Activated CD4-positive, alpha-beta memory T cell treated with anti-CD3 and anti-CD28 coated beads for 36 hours (primary cell): ENCODE measurements around the gene BTBD9. TPM values are rescaled to one million over a fixed set of nuclear protein-coding genes. Genes with fewer than 3 reads are reported as not detected.

Experiments
- CTCF ChIA-PET: fragments of 350-600 bp; sonication (Branson Sonifier 250); formaldehyde crosslinking; loops from one replicate; lab custom pipeline; 2021; ENCODE audit warnings: antibody characterized with exemption, inconsistent platforms; lab: Charles Lee
- POLR2A ChIA-PET: fragments of 350-600 bp; sonication (Branson Sonifier 250); formaldehyde crosslinking; loops from one replicate; lab custom pipeline; 2021; ENCODE audit warnings: antibody characterized with exemption; lab: Charles Lee
- DNase-seq: peaks from one replicate; pipeline ENCODE4 v3.0.0-alpha.2; 2020
- H3K27ac Mint-ChIP-seq: one replicate; pipeline ENCODE4 v1.8.0; 2021; ENCODE audit warnings: mixed read lengths
- H3K27me3 Mint-ChIP-seq: one replicate; pipeline ENCODE4 v1.8.0; 2021; ENCODE audit warnings: mixed read lengths
- H3K36me3 Mint-ChIP-seq: one replicate; pipeline ENCODE4 v1.8.0; 2021; ENCODE audit warnings: mixed read lengths
- H3K4me1 Mint-ChIP-seq: one replicate; pipeline ENCODE4 v1.8.0; 2021; ENCODE audit warnings: low read depth, mixed read lengths
- H3K4me3 Mint-ChIP-seq: one replicate; pipeline ENCODE4 v1.8.0; 2021; ENCODE audit warnings: mild to moderate bottlenecking, mixed read lengths
- H3K9me3 Mint-ChIP-seq: one replicate; pipeline ENCODE4 v1.8.0; 2021; ENCODE audit warnings: mixed read lengths
- intact Hi-C: fragments of 100-400 bp; cut with micrococcal nuclease; formaldehyde crosslinking; loops from one replicate; pipeline ENCODE4 v1.15.1; 2023
- total RNA-seq, 2 experiments: library from RNA; stranded (reverse); gene quantifications; one replicate each; pipeline ENCODE4 v1.2.3, GENCODE V29; 2021

Gene BTBD9
- total RNA-seq, 2 experiments from 2014 or later: 14.4 to 14.6 TPM

- peaks cover 3% of the 10 kb centered on the region for H3K4me1 Mint-ChIP-seq
- CTCF ChIA-PET: no interaction called here
These were observed 391.1 kb downstream of the BTBD9 start for GRCh38 chr6:38248500-38249234.

GRCh38 chr6:38245295-38245694 is 394.4 kb downstream of the BTBD9 start:
- Mint-ChIP-seq H3K4me3 (no peak overlapping the region), H3K4me1 (peaks cover 3% of the 10 kb centered on the region), H3K9me3 (no peaks in the 10 kb centered on the region), H3K36me3 (peaks cover 11% of the 10 kb centered on the region), H3K27me3 (no peaks in the 10 kb centered on the region), H3K27ac (no peak overlapping the region)
- no peak for DNase-seq
- intact Hi-C loops: no loop called here
- POLR2A ChIA-PET: no interaction called here
- CTCF ChIA-PET: no interaction called here

More at GRCh38 chr6:38248500-38249234, 391.1 kb downstream of the BTBD9 start:
- no peaks in the 10 kb centered on the region for H3K27me3 Mint-ChIP-seq
- intact Hi-C loops: no loop called here
- no peak overlapping the region for H3K4me3 Mint-ChIP-seq
- no peak overlapping the region for H3K27ac Mint-ChIP-seq
- H3K9me3 Mint-ChIP-seq: no peaks in the 10 kb centered on the region
- H3K36me3 Mint-ChIP-seq: peaks cover 9% of the 10 kb centered on the region
- no peak for DNase-seq
- POLR2A ChIA-PET: no interaction called here

GRCh38 chr6:38244869-38245268 is 394.9 kb downstream of the BTBD9 start:
- H3K4me1 Mint-ChIP-seq: peaks cover 3% of the 10 kb centered on the region

GRCh38 chr6:38241200-38241871 is 398.4 kb downstream of the BTBD9 start:
- no peak for DNase-seq
- Mint-ChIP-seq H3K4me3 (no peak overlapping the region), H3K36me3 (peaks cover 14% of the 10 kb centered on the region), H3K27me3 (no peaks in the 10 kb centered on the region), H3K9me3 (no peaks in the 10 kb centered on the region), H3K4me1 (no peaks in the 10 kb centered on the region), H3K27ac (no peak overlapping the region)
- CTCF ChIA-PET: interaction anchor here (0.6 kb wide), 1 partner anchor 27 kb away, joined by 4 read pairs; no protein-coding TSS in a partner anchor
- POLR2A ChIA-PET: no interaction called here
- intact Hi-C loops: no loop called here

More at GRCh38 chr6:38244869-38245268, 394.9 kb downstream of the BTBD9 start:
- DNase-seq: no peak
- ChIA-PET CTCF (no interaction called here), POLR2A (no interaction called here)
- Mint-ChIP-seq H3K36me3 (peaks cover 11% of the 10 kb centered on the region), H3K27ac (no peak overlapping the region), H3K27me3 (no peaks in the 10 kb centered on the region), H3K9me3 (no peaks in the 10 kb centered on the region), H3K4me3 (no peak overlapping the region)
- intact Hi-C loops: no loop called here

GRCh38 chr6:38239719-38240451 is 399.8 kb downstream of the BTBD9 start:
- Mint-ChIP-seq H3K4me1 (no peaks in the 10 kb centered on the region), H3K27ac (no peak overlapping the region), H3K36me3 (peaks cover 9% of the 10 kb centered on the region), H3K27me3 (no peaks in the 10 kb centered on the region), H3K4me3 (no peak overlapping the region), H3K9me3 (no peaks in the 10 kb centered on the region)
- DNase-seq: no peak
- intact Hi-C loops: no loop called here
- ChIA-PET POLR2A (no interaction called here), CTCF (no interaction called here)

GRCh38 chr6:38236631-38237030 is 403.1 kb downstream of the BTBD9 start:
- Mint-ChIP-seq H3K27me3 (no peaks in the 10 kb centered on the region), H3K36me3 (peaks cover 4% of the 10 kb centered on the region), H3K27ac (no peak overlapping the region), H3K9me3 (no peaks in the 10 kb centered on the region), H3K4me1 (no peaks in the 10 kb centered on the region), H3K4me3 (no peak overlapping the region)
- POLR2A ChIA-PET: no interaction called here
- CTCF ChIA-PET: no interaction called here
- DNase-seq: no peak
- intact Hi-C loops: no loop called here

- intact Hi-C loops: no loop called here
- Mint-ChIP-seq H3K4me3 (no peak overlapping the region), H3K27me3 (no peaks in the 10 kb centered on the region), H3K36me3 (peaks cover 3% of the 10 kb centered on the region), H3K4me1 (no peaks in the 10 kb centered on the region), H3K9me3 (no peaks in the 10 kb centered on the region), H3K27ac (no peak overlapping the region)
- ChIA-PET POLR2A (no interaction called here), CTCF (no interaction called here)
- DNase-seq: no peak
These were observed 404.6 kb downstream of the BTBD9 start for GRCh38 chr6:38234934-38235682.

- intact Hi-C loops: no loop called here
- H3K27me3 Mint-ChIP-seq: no peaks in the 10 kb centered on the region
- no peaks in the 10 kb centered on the region for H3K4me1 Mint-ChIP-seq
- peaks cover 3% of the 10 kb centered on the region for H3K36me3 Mint-ChIP-seq
- H3K9me3 Mint-ChIP-seq: no peaks in the 10 kb centered on the region
- no peak for DNase-seq
- no peak overlapping the region for H3K4me3 Mint-ChIP-seq
- CTCF ChIA-PET: no interaction called here
- POLR2A ChIA-PET: no interaction called here
- no peak overlapping the region for H3K27ac Mint-ChIP-seq
These were observed 405.6 kb downstream of the BTBD9 start for GRCh38 chr6:38234141-38234540.

- Mint-ChIP-seq H3K4me1 (no peaks in the 10 kb centered on the region), H3K4me3 (no peak overlapping the region), H3K9me3 (no peaks in the 10 kb centered on the region), H3K36me3 (peaks cover 3% of the 10 kb centered on the region), H3K27me3 (no peaks in the 10 kb centered on the region), H3K27ac (no peak overlapping the region)
- CTCF ChIA-PET: no interaction called here
- no peak for DNase-seq
- POLR2A ChIA-PET: no interaction called here
- intact Hi-C loops: no loop called here
These were observed 406.5 kb downstream of the BTBD9 start for GRCh38 chr6:38233161-38233791.

- Mint-ChIP-seq H3K4me1 (no peaks in the 10 kb centered on the region), H3K36me3 (peaks cover 2% of the 10 kb centered on the region), H3K9me3 (no peaks in the 10 kb centered on the region), H3K4me3 (no peak overlapping the region), H3K27ac (no peak overlapping the region), H3K27me3 (no peaks in the 10 kb centered on the region)
- POLR2A ChIA-PET: no interaction called here
- DNase-seq: no peak
- intact Hi-C loops: no loop called here
- CTCF ChIA-PET: no interaction called here
These were observed 414.0 kb downstream of the BTBD9 start for GRCh38 chr6:38225766-38226165.

GRCh38 chr6:38221251-38221650 is 418.5 kb downstream of the BTBD9 start:
- H3K27ac Mint-ChIP-seq: no peak overlapping the region
- CTCF ChIA-PET: no interaction called here

More at GRCh38 chr6:38221251-38221650, 418.5 kb downstream of the BTBD9 start:
- intact Hi-C loops: no loop called here
- peaks cover 2% of the 10 kb centered on the region for H3K4me1 Mint-ChIP-seq
- no peaks in the 10 kb centered on the region for H3K27me3 Mint-ChIP-seq
- POLR2A ChIA-PET: no interaction called here
- peaks cover 2% of the 10 kb centered on the region for H3K36me3 Mint-ChIP-seq
- H3K4me3 Mint-ChIP-seq: no peak overlapping the region
- DNase-seq: no peak
- no peaks in the 10 kb centered on the region for H3K9me3 Mint-ChIP-seq
